Osteoblast (primary cell): ENCODE data around the gene ZDHHC20. TPM values are rescaled to one million over a fixed set of nuclear protein-coding genes. Genes with fewer than 3 reads are reported as not detected.
A peak's percentile ranks its signal among the peaks of the same experiment; 100 is the strongest.

Experiments used
- DNase-seq: peaks from one replicate; pipeline ENCODE4 v3.0.0; 2011; ENCODE audit warnings: low spot score, mixed read lengths; ENCODE audit not compliant: insufficient read length; ENCODE audit errors: missing footprints
- H2AFZ ChIP-seq: 2 replicates; pipeline ENCODE4 v1.6.0; 2011; ENCODE audit warnings: mild to moderate bottlenecking, low read length
- H3K27ac ChIP-seq: 2 replicates; pipeline ENCODE4 v1.5.1; 2011; ENCODE audit warnings: mild to moderate bottlenecking, low read depth, low read length, moderate library complexity
- H3K27me3 ChIP-seq: 2 replicates; pipeline ENCODE4 v1.6.0; 2012; ENCODE audit warnings: mild to moderate bottlenecking, control low read depth, inconsistent platforms, low read length, moderate library complexity; ENCODE audit not compliant: insufficient read depth
- H3K36me3 ChIP-seq: 2 replicates; pipeline ENCODE4 v1.5.1; 2011; ENCODE audit warnings: mild to moderate bottlenecking, low read length, control low read depth, moderate library complexity; ENCODE audit not compliant: insufficient read depth
- H3K4me1 ChIP-seq: 2 replicates; pipeline ENCODE4 v1.5.1; 2011; ENCODE audit warnings: mild to moderate bottlenecking, low read length, control low read depth, moderate library complexity; ENCODE audit not compliant: insufficient read depth
- H3K4me2 ChIP-seq: 2 replicates; pipeline ENCODE4 v1.6.0; 2011; ENCODE audit warnings: mild to moderate bottlenecking, low read length; ENCODE audit not compliant: insufficient read depth
- H3K4me3 ChIP-seq: fragments of 200-600 bp; sonication (generic); 3 replicates; pipeline ENCODE4 v1.5.1; 2012; ENCODE audit warnings: mild to moderate bottlenecking, low read length, inconsistent platforms; ENCODE audit not compliant: insufficient read depth
- H3K79me2 ChIP-seq: 2 replicates; pipeline ENCODE4 v1.6.0; 2012; ENCODE audit warnings: mild to moderate bottlenecking, low read length, control low read depth, inconsistent platforms; ENCODE audit not compliant: insufficient read depth
- H3K9me3 ChIP-seq: 2 replicates; pipeline ENCODE4 v1.5.1; 2011; ENCODE audit warnings: low read depth, low read length, control low read depth
- H4K20me1 ChIP-seq: 2 replicates; pipeline ENCODE4 v1.6.0; 2012; ENCODE audit warnings: mild to moderate bottlenecking, low read length, control low read depth; ENCODE audit not compliant: insufficient read depth
- total RNA-seq: library from RNA; depleted of rRNA; stranded (reverse); fragments of >200 nt; gene quantifications from 2 replicates; pipeline ENCODE4 v1.2.3, GENCODE V29; 2012
- TF ChIP-seq, protein P1 (sequence below): IDR thresholded peaks from 2 replicates; pipeline ENCODE4 v1.5.1; 2011; ENCODE audit warnings: mild to moderate bottlenecking, low read depth, low read length, moderate library complexity; ENCODE audit errors: extremely low read depth

Gene ZDHHC20
- total RNA-seq, 1 donor = 110 TPM

GRCh38 chr13:21344662-21345176, 114.4 kb downstream of the ZDHHC20 start:
- Histone ChIP-seq H3K4me1 (no peaks in the 10 kb centered on the region), H3K27me3 (no peaks in the 10 kb centered on the region), H3K36me3 (no peaks in the 10 kb centered on the region), H2AFZ (peak overlapping the region; percentile 85), H3K4me3 (no peak overlapping the region), H3K27ac (no peak overlapping the region), H3K9me3 (no peaks in the 10 kb centered on the region), H4K20me1 (no peaks in the 10 kb centered on the region), H3K79me2 (no peaks in the 10 kb centered on the region), H3K4me2 (peak overlapping the region; percentile 36)
- DNase-seq = no peak
- TF ChIP-seq, protein P1, sequence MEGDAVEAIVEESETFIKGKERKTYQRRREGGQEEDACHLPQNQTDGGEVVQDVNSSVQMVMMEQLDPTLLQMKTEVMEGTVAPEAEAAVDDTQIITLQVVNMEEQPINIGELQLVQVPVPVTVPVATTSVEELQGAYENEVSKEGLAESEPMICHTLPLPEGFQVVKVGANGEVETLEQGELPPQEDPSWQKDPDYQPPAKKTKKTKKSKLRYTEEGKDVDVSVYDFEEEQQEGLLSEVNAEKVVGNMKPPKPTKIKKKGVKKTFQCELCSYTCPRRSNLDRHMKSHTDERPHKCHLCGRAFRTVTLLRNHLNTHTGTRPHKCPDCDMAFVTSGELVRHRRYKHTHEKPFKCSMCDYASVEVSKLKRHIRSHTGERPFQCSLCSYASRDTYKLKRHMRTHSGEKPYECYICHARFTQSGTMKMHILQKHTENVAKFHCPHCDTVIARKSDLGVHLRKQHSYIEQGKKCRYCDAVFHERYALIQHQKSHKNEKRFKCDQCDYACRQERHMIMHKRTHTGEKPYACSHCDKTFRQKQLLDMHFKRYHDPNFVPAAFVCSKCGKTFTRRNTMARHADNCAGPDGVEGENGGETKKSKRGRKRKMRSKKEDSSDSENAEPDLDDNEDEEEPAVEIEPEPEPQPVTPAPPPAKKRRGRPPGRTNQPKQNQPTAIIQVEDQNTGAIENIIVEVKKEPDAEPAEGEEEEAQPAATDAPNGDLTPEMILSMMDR = no peak

GRCh38 chr13:21343659-21344058, 115.4 kb downstream of the ZDHHC20 start:
- TF ChIP-seq, protein P1 = no peak
- Histone ChIP-seq H3K36me3 (no peaks in the 10 kb centered on the region), H2AFZ (no peak overlapping the region), H3K27ac (no peak overlapping the region), H3K4me3 (no peak overlapping the region), H3K79me2 (no peaks in the 10 kb centered on the region), H3K9me3 (no peaks in the 10 kb centered on the region), H3K4me2 (no peak overlapping the region), H3K4me1 (no peaks in the 10 kb centered on the region), H4K20me1 (no peaks in the 10 kb centered on the region), H3K27me3 (no peaks in the 10 kb centered on the region)
- DNase-seq = no peak

DNA sequence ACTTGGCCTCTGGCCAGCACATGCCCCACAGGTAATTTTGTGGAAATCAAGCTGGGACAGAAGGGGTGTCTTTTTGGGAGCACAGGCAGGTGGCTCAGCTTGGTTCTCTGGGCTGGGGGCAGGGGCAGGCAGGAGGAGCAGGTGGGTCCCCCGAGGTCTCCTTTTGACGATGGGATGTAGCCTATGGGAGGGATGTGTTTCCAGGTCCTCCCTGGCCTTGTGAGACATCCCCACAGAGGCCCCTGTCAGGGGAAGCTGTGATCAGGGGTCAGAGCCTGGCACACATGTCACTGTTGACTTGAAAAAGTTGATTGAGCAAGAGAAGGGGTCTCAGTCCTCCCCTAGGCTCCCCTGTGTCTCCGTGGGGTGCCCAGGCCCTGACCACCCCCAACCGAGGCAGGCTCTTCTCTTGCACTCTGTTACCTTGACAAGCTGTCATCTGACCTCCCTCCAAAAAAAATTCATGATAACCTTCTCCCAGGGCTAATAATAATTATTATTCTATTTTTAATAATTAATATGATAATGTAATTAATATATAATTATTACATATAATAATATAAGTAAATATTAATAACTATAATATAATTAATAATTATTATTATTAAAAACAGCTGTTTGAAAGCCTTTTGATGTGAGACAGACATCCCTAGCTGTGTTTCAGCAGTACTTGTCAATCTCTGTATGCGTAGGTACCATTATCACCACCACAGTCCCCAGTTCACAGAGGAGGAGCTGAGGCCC, 116.2 kb downstream of the ZDHHC20 start:
- no peaks in the 10 kb centered on the region for H3K36me3 ChIP-seq
- H3K27me3 ChIP-seq = no peaks in the 10 kb centered on the region
- no peaks in the 10 kb centered on the region for H3K9me3 ChIP-seq
- no peak for DNase-seq
- no peak overlapping the region for H3K27ac ChIP-seq
- H3K4me3 ChIP-seq = no peak overlapping the region
- H3K4me1 ChIP-seq = no peaks in the 10 kb centered on the region
- no peaks in the 10 kb centered on the region for H4K20me1 ChIP-seq
- no peak overlapping the region for H3K4me2 ChIP-seq
- TF ChIP-seq, protein P1 = no peak
- H2AFZ ChIP-seq = no peak overlapping the region
- H3K79me2 ChIP-seq = no peaks in the 10 kb centered on the region

DNA sequence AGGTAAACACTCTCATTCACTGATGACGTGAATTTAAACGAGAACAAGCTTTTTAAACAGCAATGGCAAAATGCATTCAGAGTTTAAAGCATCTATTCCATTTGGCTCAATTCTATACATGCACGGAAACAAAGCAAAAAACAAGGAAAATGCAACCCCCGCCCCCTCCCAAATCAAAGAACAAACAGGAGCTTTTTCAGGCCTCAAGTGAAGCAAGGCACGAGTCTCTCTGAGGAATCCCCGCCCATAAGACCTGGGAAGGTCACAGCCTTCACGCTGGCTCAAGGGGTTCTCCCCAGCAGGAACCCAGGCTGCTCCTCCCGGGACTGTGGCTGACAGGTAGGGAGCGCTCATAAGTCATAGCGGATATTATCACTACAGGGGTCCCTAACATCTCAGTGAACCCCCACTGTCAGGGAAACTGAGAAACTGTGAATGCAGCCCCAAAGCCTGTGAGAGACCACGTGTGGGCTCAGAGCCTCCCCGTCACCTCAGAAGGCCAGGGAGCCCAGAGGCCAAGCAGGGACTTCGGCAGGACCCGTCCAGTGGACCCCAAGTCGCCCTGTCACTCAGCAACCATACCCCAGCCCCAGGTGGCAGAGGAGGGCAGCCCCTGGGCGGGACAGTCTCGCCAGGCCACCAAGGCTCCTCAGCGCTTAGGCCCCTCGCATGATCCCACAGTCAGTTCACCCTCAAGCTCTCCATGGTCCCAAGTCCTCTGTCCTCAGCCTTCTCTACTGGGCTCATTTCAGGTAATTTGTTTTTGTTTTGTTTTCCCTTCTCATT, 117.3 kb downstream of the ZDHHC20 start:
- H3K27ac ChIP-seq = no peak overlapping the region
- no peak overlapping the region for H3K4me3 ChIP-seq
- DNase-seq = no peak
- H3K36me3 ChIP-seq = no peaks in the 10 kb centered on the region
- TF ChIP-seq, protein P1 = no peak
- H3K4me1 ChIP-seq = no peaks in the 10 kb centered on the region
- no peak overlapping the region for H3K4me2 ChIP-seq
- H4K20me1 ChIP-seq = no peaks in the 10 kb centered on the region
- no peaks in the 10 kb centered on the region for H3K27me3 ChIP-seq
- no peak overlapping the region for H2AFZ ChIP-seq
- no peaks in the 10 kb centered on the region for H3K79me2 ChIP-seq
- H3K9me3 ChIP-seq = no peaks in the 10 kb centered on the region
